SH-SY5Y (cell line): Measurements from ENCODE around the gene TMA16.

Experiments used
- GATA2 ChIP-seq: IDR thresholded peaks from 2 replicates; pipeline ENCODE4 v1.6.1; 2011; ENCODE audit warnings: mild to moderate bottlenecking, low read depth, low read length
- GATA3 ChIP-seq: IDR thresholded peaks from 2 replicates; pipeline ENCODE4 v1.6.1; 2011; ENCODE audit warnings: low read depth, mild to moderate bottlenecking, low read length, moderate library complexity

The TMA16 gene

GRCh38 chr4:163489929-163490328 is 4.6 kb upstream of the TMA16 start:
- TF ChIP-seq GATA3: no peak
- no peak for TF ChIP-seq GATA2

- TF ChIP-seq GATA2: no peak
- TF ChIP-seq GATA3: no peak
These were observed 1.5 kb upstream of the TMA16 start for GRCh38 chr4:163492951-163493504.

- TF ChIP-seq GATA2 (no peak), GATA3 (no peak)
These were observed 689 bp upstream of the TMA16 start for GRCh38 chr4:163493643-163494359.

- TF ChIP-seq GATA3 (no peak), GATA2 (no peak)
These were observed 1.4 kb downstream of the TMA16 start for GRCh38 chr4:163495900-163496299.

GRCh38 chr4:163500586-163500985 is 6.1 kb downstream of the TMA16 start:
- TF ChIP-seq GATA3 (no peak), GATA2 (no peak)

- TF ChIP-seq GATA2 (no peak), GATA3 (no peak)
These were observed 10.9 kb downstream of the TMA16 start for GRCh38 chr4:163505374-163505773.

- TF ChIP-seq GATA2: no peak
- TF ChIP-seq GATA3: no peak
These were observed 20.7 kb downstream of the TMA16 start for GRCh38 chr4:163515198-163515597.

- no peak for TF ChIP-seq GATA3
- no peak for TF ChIP-seq GATA2
These were observed 29.4 kb downstream of the TMA16 start for GRCh38 chr4:163523791-163524365.

- TF ChIP-seq GATA2 (no peak), GATA3 (no peak)
These were observed 31.5 kb downstream of the TMA16 start for GRCh38 chr4:163525982-163526381.

- no peak for TF ChIP-seq GATA2
- TF ChIP-seq GATA3: no peak
These were observed 32.7 kb downstream of the TMA16 start for GRCh38 chr4:163527172-163527571.

- TF ChIP-seq GATA3: no peak
- no peak for TF ChIP-seq GATA2
These were observed 34.2 kb downstream of the TMA16 start for GRCh38 chr4:163528653-163529052.

- TF ChIP-seq GATA3 (no peak), GATA2 (no peak)
These were observed 39.6 kb downstream of the TMA16 start for GRCh38 chr4:163534056-163534455.

GRCh38 chr4:163535657-163536056 is 41.2 kb downstream of the TMA16 start:
- TF ChIP-seq GATA3 (no peak), GATA2 (no peak)

- TF ChIP-seq GATA2: no peak
- no peak for TF ChIP-seq GATA3
These were observed 41.6 kb downstream of the TMA16 start for GRCh38 chr4:163536091-163536490.

GRCh38 chr4:163537114-163537513 is 42.6 kb downstream of the TMA16 start:
- TF ChIP-seq GATA3: no peak
- TF ChIP-seq GATA2: no peak
